Neural cell (in vitro differentiated cells): ENCODE data around the gene SMAD4. TPM values are rescaled to one million over a fixed set of nuclear protein-coding genes. Genes with fewer than 3 reads are reported as not detected.

Experiments
- H2AFZ ChIP-seq: fragments of 200-600, 300-800 bp; sonication (generic), shearing (Covaris generic); 2 replicates; pipeline ENCODE4 v1.6.0; 2014; ENCODE audit warnings: low read depth, mild to moderate bottlenecking, antibody characterized with exemption, low read length, moderate library complexity
- H3F3A ChIP-seq: fragments of 200-600 bp; shearing (Covaris generic); 2 replicates; pipeline ENCODE4 v1.6.1; 2016; ENCODE audit warnings: mild to moderate bottlenecking, moderate library complexity, mixed read lengths, antibody characterized with exemption, low read length; ENCODE audit not compliant: insufficient read depth, poor library complexity, severe bottlenecking
- H3K27ac ChIP-seq: fragments of 200-600, 300-800 bp; sonication (generic), shearing (Covaris generic); 2 replicates; pipeline ENCODE4 v1.5.1; 2014; ENCODE audit warnings: mild to moderate bottlenecking, low read length, moderate library complexity
- H3K27me3 ChIP-seq: fragments of 300-800, 200-600 bp; sonication (generic), shearing (Covaris generic); 2 replicates; pipeline ENCODE4 v1.6.0; 2014; ENCODE audit warnings: mild to moderate bottlenecking, low read depth, low read length, moderate library complexity; ENCODE audit not compliant: insufficient read depth
- H3K36me3 ChIP-seq: fragments of 300-800, 200-600 bp; sonication (generic), shearing (Covaris generic); 2 replicates; pipeline ENCODE4 v1.5.1; 2014; ENCODE audit warnings: mild to moderate bottlenecking, antibody characterized with exemption, low read length, moderate library complexity; ENCODE audit not compliant: insufficient read depth
- H3K4me2 ChIP-seq: fragments of 300-800, 200-600 bp; sonication (generic), shearing (Covaris generic); 2 replicates; pipeline ENCODE4 v1.6.0; 2014; ENCODE audit warnings: mild to moderate bottlenecking, low read length
- H3K4me3 ChIP-seq: fragments of 300-800, 200-600 bp; sonication (generic), shearing (Covaris generic); 2 replicates; pipeline ENCODE4 v1.5.1; 2014; ENCODE audit warnings: mild to moderate bottlenecking, low read length, moderate library complexity
- H3K79me2 ChIP-seq: fragments of 200-600 bp; shearing (Covaris generic); replicated peaks from 2 replicates; pipeline ENCODE4 v1.6.0; 2014; ENCODE audit warnings: mild to moderate bottlenecking, low read length, moderate library complexity; ENCODE audit not compliant: insufficient read depth
- H3K9ac ChIP-seq: fragments of 300-800, 200-600 bp; sonication (generic), shearing (Covaris generic); 2 replicates; pipeline ENCODE4 v1.6.1; 2016; ENCODE audit warnings: mild to moderate bottlenecking, low read length, mixed read lengths
- H3K9me2 ChIP-seq: fragments of 200-600 bp; shearing (Covaris generic); 2 replicates; pipeline ENCODE4 v1.6.1; 2016; ENCODE audit warnings: mild to moderate bottlenecking, low read length, mixed read lengths; ENCODE audit not compliant: insufficient read depth
- H3K9me3 ChIP-seq: fragments of 200-600, 300-800 bp; sonication (generic), shearing (Covaris generic); 2 replicates; pipeline ENCODE4 v1.6.1; 2016; ENCODE audit warnings: mild to moderate bottlenecking, mixed run types, low read length, moderate library complexity, mixed read lengths
- H4K20me1 ChIP-seq: fragments of 200-600 bp; shearing (Covaris generic); 2 replicates; pipeline ENCODE4 v1.6.1; 2016; ENCODE audit warnings: mild to moderate bottlenecking, mixed run types; ENCODE audit not compliant: insufficient read depth
- EP300 ChIP-seq: fragments of 450-650 bp; conservative IDR thresholded peaks from 2 replicates; pipeline ENCODE4 v1.6.1; 2014; ENCODE audit warnings: antibody characterized with exemption, mild to moderate bottlenecking, moderate library complexity; ENCODE audit not compliant: poor library complexity, severe bottlenecking
- EZH2 ChIP-seq: fragments of 200-600, 300-800 bp; shearing (Covaris generic), sonication (generic); IDR thresholded peaks from 2 replicates; pipeline ENCODE4 v1.6.1; 2014; ENCODE audit warnings: antibody characterized with exemption, low read length, borderline replicate concordance, mild to moderate bottlenecking; ENCODE audit not compliant: insufficient read depth, poor library complexity, severe bottlenecking
- POLR2AphosphoS5 ChIP-seq: IDR thresholded peaks from 2 replicates; pipeline ENCODE4 v1.6.1; 2012
- RAD21 ChIP-seq: fragments of 450-650 bp; conservative IDR thresholded peaks from 2 replicates; pipeline ENCODE4 v1.6.1; 2014; ENCODE audit warnings: antibody characterized with exemption, mild to moderate bottlenecking, moderate library complexity
- SMC3 ChIP-seq: fragments of 450-650 bp; conservative IDR thresholded peaks from 2 replicates; pipeline ENCODE4 v1.6.1; 2014; ENCODE audit warnings: antibody characterized with exemption, mild to moderate bottlenecking, moderate library complexity; ENCODE audit not compliant: poor library complexity
- TAF1 ChIP-seq: IDR thresholded peaks from 2 replicates; pipeline ENCODE4 v1.6.1; 2012; ENCODE audit warnings: low read depth
- polyA plus RNA-seq: library from polyadenylated mRNA; depleted of rRNA; stranded (reverse); fragments of >200 nt; gene quantifications from 2 replicates; pipeline ENCODE4 v1.2.3, GENCODE V29; 2014
- TF ChIP-seq, protein P1 (sequence below): IDR thresholded peaks from 2 replicates; pipeline ENCODE4 v1.6.1; 2012; ENCODE audit warnings: borderline replicate concordance
- TF ChIP-seq, protein P2 (sequence below): fragments of 450-650 bp; IDR thresholded peaks from 2 replicates; pipeline ENCODE4 v1.5.1; 2014; ENCODE audit warnings: antibody characterized with exemption, mild to moderate bottlenecking, moderate library complexity; ENCODE audit not compliant: poor library complexity, severe bottlenecking

The SMAD4 gene
- polyA plus RNA-seq, 1 donor from 2014 or later: 40.2 TPM

DNA sequence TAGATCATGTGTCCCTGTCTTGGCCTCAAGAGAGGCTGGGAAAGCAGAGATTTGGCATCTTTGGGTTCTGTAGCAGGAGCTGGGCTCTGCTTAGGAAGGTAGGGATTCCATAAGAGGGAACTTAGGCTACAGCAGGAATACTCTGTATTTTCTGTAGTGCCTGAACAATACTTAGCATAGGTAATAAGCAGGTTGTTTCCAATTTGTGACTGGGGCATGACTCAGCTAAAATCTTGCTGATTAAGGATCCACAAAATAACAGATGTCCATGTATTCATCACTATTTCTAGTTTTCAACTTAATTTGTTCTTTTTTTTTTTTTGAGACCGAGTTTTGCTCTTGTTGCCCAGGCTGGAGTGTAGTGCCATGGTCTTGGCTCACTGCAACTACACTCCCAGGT lies 68.5 kb downstream of the SMAD4 start:
- Histone ChIP-seq H4K20me1 (no peaks in the 10 kb centered on the region), H3K79me2 (no peaks in the 10 kb centered on the region), H3F3A (no peaks in the 10 kb centered on the region), H3K9ac (no peak overlapping the region), H3K27me3 (no peaks in the 10 kb centered on the region), H3K4me3 (no peak overlapping the region), H3K36me3 (no peaks in the 10 kb centered on the region), H3K9me2 (no peaks in the 10 kb centered on the region), H3K9me3 (no peaks in the 10 kb centered on the region), H3K4me2 (no peak overlapping the region), H2AFZ (no peak overlapping the region), H3K27ac (no peak overlapping the region)
- TF ChIP-seq SMC3 (no peak), TAF1 (no peak)
- TF ChIP-seq, protein P1, sequence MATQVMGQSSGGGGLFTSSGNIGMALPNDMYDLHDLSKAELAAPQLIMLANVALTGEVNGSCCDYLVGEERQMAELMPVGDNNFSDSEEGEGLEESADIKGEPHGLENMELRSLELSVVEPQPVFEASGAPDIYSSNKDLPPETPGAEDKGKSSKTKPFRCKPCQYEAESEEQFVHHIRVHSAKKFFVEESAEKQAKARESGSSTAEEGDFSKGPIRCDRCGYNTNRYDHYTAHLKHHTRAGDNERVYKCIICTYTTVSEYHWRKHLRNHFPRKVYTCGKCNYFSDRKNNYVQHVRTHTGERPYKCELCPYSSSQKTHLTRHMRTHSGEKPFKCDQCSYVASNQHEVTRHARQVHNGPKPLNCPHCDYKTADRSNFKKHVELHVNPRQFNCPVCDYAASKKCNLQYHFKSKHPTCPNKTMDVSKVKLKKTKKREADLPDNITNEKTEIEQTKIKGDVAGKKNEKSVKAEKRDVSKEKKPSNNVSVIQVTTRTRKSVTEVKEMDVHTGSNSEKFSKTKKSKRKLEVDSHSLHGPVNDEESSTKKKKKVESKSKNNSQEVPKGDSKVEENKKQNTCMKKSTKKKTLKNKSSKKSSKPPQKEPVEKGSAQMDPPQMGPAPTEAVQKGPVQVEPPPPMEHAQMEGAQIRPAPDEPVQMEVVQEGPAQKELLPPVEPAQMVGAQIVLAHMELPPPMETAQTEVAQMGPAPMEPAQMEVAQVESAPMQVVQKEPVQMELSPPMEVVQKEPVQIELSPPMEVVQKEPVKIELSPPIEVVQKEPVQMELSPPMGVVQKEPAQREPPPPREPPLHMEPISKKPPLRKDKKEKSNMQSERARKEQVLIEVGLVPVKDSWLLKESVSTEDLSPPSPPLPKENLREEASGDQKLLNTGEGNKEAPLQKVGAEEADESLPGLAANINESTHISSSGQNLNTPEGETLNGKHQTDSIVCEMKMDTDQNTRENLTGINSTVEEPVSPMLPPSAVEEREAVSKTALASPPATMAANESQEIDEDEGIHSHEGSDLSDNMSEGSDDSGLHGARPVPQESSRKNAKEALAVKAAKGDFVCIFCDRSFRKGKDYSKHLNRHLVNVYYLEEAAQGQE: no peak
- TF ChIP-seq, protein P2, sequence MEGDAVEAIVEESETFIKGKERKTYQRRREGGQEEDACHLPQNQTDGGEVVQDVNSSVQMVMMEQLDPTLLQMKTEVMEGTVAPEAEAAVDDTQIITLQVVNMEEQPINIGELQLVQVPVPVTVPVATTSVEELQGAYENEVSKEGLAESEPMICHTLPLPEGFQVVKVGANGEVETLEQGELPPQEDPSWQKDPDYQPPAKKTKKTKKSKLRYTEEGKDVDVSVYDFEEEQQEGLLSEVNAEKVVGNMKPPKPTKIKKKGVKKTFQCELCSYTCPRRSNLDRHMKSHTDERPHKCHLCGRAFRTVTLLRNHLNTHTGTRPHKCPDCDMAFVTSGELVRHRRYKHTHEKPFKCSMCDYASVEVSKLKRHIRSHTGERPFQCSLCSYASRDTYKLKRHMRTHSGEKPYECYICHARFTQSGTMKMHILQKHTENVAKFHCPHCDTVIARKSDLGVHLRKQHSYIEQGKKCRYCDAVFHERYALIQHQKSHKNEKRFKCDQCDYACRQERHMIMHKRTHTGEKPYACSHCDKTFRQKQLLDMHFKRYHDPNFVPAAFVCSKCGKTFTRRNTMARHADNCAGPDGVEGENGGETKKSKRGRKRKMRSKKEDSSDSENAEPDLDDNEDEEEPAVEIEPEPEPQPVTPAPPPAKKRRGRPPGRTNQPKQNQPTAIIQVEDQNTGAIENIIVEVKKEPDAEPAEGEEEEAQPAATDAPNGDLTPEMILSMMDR: no peak

DNA sequence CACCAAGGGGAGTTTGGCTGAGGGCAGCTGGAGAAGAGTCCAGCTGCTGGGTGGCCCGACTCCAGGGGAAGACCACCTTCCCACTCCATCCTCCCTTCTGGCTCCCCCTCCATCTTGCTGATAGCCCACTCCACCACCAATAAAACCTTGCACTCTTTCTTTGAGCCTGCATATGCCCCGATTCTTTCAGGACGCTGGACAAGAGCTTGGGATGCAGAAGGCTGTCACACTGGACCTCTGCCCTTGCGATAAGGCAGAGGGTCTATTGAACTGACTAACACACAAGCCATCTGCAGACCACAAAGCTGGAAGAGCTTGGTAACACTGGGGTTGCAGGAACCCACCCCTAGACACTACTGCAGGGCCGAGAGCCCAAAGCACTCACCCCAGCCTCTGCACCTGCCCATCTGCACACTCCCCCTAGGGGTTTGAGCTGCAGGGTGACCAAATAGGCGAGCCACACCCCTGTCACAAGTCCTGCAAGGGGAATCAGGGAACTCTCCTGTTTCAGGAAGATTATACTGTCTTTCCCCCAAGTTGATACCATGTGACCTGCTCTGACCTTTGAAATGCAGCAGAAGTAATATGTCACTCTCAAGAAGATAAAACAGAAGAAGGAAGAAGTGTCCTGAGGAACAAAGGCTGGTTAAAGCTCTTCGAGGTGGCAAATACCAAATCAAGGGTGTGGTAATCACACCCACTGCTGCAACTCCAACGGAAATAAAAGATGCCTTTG lies 70.5 kb downstream of the SMAD4 start:
- Histone ChIP-seq H3K9me2 (no peaks in the 10 kb centered on the region), H4K20me1 (no peaks in the 10 kb centered on the region), H3K27ac (no peak overlapping the region), H3K9ac (no peak overlapping the region), H3K79me2 (no peaks in the 10 kb centered on the region), H3F3A (no peaks in the 10 kb centered on the region), H2AFZ (no peak overlapping the region), H3K9me3 (no peaks in the 10 kb centered on the region), H3K4me3 (no peak overlapping the region), H3K27me3 (no peaks in the 10 kb centered on the region), H3K4me2 (no peak overlapping the region), H3K36me3 (no peaks in the 10 kb centered on the region)
- no peak for TF ChIP-seq EZH2
- no peak for TF ChIP-seq POLR2AphosphoS5
- no peak for TF ChIP-seq EP300

DNA sequence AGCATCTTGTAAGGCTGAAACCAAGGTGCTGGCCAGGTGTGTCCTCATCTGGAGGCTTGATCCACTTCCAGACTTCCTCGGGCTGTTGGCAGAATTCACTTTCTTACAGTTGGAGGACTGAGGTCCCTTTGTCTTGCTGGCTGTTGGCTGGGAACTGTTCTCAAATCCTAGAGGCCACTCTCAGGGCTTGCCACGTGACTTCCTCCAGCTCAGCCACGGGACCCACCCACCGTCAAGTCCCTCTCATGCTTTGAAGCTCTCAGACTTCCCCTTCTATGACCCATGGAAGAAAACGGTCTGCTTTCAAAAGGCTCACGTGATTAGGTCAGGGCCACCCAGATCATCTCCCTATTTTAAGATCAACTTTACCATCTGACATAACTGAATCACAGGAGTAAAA lies 77.1 kb downstream of the SMAD4 start:
- H4K20me1 ChIP-seq: no peaks in the 10 kb centered on the region
- no peaks in the 10 kb centered on the region for H3K9me3 ChIP-seq
- no peaks in the 10 kb centered on the region for H3K79me2 ChIP-seq

More for the DNA sequence above, 77.1 kb downstream of the SMAD4 start:
- Histone ChIP-seq H3K9ac (no peak overlapping the region), H3K4me2 (no peak overlapping the region), H3K27me3 (no peaks in the 10 kb centered on the region), H3F3A (no peaks in the 10 kb centered on the region), H3K4me3 (no peak overlapping the region), H3K27ac (no peak overlapping the region), H3K9me2 (no peaks in the 10 kb centered on the region), H3K36me3 (no peaks in the 10 kb centered on the region), H2AFZ (no peak overlapping the region)
- no peak for TF ChIP-seq TAF1
- TF ChIP-seq, protein P2: no peak
- TF ChIP-seq EZH2: no peak
- TF ChIP-seq, protein P1: no peak
- no peak for TF ChIP-seq RAD21
